Measurements from ENCODE around the gene TRPM5. TPM values are rescaled to one million over a fixed set of nuclear protein-coding genes. Genes with fewer than 3 reads are reported as not detected.

TRPM5 gene
- total RNA-seq, 1 donor from 2014 or later: 0.46 TPM

DNA sequence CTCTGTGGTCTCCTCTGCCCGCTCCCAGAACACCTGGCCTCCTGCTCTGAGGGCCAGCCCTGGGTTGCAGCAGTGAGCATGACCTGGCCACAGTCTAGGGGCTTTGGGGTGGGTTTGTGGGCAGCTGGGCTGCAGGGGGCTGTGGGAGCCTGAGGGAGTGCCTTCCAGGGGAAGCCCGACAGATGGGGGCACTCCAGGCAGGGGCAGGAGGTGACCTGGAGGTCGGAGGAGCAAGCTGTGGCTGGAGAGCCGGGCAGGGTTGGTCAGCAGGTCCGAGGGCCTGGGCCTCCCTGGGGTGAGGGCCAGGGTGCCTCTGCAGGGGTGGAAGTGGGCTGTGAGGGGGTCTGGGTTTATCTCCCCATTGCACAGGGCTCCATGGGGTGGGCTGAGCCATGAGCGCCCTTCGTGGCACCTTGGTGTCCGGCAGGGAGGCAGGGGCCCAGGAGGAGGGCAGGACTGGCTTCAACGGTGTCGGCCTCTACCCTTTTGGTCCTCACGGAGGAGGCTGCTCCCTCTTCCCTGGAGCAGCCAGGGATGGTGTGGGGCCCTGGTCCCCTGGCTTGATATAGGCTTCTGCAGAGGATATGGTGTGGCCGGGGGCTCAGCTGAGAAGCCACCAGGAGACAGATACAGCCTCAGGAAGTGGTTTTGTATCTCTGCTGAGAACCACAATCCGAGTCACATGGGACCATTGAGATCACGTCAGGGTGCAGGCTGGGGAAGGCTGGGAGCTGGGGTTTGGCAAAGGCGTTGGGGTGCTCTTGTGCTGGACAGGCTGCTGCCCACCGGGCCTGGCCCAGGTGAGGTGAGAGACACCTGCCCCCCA, 22.8 kb upstream of the TRPM5 start:
- peak; percentile 64 for DNase-seq (ENCODE audit: extremely low spot score, unreplicated experiment)
- Mint-ChIP-seq H3K36me3 (no peaks in the 10 kb centered on the region), H3K27ac (no peak overlapping the region), H3K27me3 (peaks cover 36% of the 10 kb centered on the region), H3K4me1 (ENCODE audit: unreplicated experiment) (no peaks in the 10 kb centered on the region), H3K9me3 (no peaks in the 10 kb centered on the region), H3K4me3 (no peak overlapping the region)
- TF ChIP-seq, protein P1, sequence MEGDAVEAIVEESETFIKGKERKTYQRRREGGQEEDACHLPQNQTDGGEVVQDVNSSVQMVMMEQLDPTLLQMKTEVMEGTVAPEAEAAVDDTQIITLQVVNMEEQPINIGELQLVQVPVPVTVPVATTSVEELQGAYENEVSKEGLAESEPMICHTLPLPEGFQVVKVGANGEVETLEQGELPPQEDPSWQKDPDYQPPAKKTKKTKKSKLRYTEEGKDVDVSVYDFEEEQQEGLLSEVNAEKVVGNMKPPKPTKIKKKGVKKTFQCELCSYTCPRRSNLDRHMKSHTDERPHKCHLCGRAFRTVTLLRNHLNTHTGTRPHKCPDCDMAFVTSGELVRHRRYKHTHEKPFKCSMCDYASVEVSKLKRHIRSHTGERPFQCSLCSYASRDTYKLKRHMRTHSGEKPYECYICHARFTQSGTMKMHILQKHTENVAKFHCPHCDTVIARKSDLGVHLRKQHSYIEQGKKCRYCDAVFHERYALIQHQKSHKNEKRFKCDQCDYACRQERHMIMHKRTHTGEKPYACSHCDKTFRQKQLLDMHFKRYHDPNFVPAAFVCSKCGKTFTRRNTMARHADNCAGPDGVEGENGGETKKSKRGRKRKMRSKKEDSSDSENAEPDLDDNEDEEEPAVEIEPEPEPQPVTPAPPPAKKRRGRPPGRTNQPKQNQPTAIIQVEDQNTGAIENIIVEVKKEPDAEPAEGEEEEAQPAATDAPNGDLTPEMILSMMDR (conservative IDR thresholded peaks at IDR 0.05): no peak

DNA sequence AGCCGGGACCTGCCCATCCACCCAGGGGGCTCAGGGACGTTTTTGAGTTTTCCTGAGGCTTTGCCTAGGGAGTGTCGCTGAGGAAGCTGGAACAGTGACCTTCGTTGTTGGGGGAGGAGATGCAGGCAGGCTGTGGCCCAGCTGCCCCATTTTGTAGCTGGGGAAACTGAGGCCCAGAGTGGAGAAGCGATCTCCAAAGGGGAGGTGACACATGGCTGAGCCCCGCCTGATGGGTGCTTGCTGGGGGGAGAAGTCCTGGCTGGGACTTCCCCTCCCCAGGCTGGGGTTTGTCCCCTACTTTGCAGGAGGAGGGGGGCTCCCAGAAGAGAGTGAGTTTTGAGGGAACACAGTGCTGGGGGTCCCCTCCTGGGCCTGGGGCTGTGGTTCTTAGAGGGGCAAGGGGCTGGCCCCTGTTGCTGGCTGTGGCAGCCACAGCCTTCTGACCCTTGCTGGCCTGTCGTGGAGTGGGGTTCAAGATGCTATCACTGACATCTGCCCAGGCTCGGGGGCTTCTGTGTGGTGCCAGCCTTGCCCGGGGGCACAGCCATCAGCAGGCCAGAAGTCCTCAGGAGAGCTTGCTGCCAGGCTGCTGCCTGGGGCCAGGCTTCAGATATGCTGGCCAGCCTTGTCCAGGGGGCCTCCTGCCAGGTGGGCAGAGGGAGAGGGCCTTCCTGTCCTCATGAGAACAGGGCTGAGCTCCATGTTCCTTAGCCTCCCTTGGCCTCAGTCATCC, 21.9 kb upstream of the TRPM5 start:
- peak; percentile 67 for DNase-seq (ENCODE audit: extremely low spot score, unreplicated experiment)
- H3K36me3 Mint-ChIP-seq: no peaks in the 10 kb centered on the region
- H3K27me3 Mint-ChIP-seq: peaks cover 28% of the 10 kb centered on the region

DNA sequence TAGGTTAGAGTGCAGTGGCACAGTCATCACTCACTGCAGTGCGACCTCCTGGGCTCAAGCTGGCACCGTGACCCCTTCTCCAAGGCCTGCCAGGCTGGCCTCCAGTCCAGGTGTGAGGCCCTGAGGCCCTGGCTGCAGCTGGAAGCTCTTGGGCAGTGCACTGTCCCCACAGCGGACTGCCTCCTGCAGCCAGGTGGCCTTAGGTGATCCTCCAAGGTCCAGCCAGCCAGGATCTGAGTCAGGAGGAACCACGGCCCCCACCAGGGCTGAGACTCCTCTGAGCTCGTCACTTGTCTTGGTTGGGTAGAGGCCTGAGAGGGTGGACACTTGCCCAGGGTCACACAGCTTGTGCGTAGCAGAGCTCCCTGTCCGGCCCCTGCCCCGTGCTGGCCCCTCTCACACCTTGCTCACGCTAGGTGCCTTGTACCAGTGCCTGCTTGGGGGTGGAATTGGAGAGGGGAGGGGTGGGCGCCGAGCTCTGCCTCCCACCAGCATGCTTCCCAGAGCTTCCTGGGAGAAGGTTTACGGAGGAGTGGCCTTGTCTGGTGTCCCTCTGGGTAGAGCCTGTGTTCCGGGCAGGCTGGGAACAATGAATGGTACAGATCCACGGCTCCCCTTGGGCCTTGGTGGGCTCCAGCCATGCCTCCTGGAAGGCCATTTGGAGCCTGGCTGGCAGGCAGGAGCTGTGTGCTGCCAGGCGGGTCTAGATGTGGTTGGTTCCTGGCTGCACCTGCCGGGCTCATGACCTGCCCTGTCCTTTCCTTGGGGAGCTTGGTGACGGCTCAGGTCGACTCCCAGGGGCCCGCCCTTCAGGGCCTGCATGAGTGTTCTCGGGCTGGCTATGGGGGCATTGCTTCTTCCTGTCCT, 21.1 kb upstream of the TRPM5 start:
- TF ChIP-seq, protein P1 (conservative IDR thresholded peaks at IDR 0.05): no peak
- H3K36me3 Mint-ChIP-seq: no peaks in the 10 kb centered on the region
- no peaks in the 10 kb centered on the region for H3K9me3 Mint-ChIP-seq
- H3K27ac Mint-ChIP-seq: no peak overlapping the region
- DNase-seq (ENCODE audit: extremely low spot score, unreplicated experiment): peak; percentile 66
- H3K4me3 Mint-ChIP-seq: no peak overlapping the region
- H3K4me1 Mint-ChIP-seq (ENCODE audit: unreplicated experiment): no peaks in the 10 kb centered on the region
- peaks cover 20% of the 10 kb centered on the region for H3K27me3 Mint-ChIP-seq

More for the DNA sequence above, 21.9 kb upstream of the TRPM5 start:
- Mint-ChIP-seq H3K4me3 (no peak overlapping the region), H3K9me3 (no peaks in the 10 kb centered on the region), H3K4me1 (ENCODE audit: unreplicated experiment) (no peaks in the 10 kb centered on the region), H3K27ac (no peak overlapping the region)
- TF ChIP-seq, protein P1 (conservative IDR thresholded peaks at IDR 0.05): no peak

DNA sequence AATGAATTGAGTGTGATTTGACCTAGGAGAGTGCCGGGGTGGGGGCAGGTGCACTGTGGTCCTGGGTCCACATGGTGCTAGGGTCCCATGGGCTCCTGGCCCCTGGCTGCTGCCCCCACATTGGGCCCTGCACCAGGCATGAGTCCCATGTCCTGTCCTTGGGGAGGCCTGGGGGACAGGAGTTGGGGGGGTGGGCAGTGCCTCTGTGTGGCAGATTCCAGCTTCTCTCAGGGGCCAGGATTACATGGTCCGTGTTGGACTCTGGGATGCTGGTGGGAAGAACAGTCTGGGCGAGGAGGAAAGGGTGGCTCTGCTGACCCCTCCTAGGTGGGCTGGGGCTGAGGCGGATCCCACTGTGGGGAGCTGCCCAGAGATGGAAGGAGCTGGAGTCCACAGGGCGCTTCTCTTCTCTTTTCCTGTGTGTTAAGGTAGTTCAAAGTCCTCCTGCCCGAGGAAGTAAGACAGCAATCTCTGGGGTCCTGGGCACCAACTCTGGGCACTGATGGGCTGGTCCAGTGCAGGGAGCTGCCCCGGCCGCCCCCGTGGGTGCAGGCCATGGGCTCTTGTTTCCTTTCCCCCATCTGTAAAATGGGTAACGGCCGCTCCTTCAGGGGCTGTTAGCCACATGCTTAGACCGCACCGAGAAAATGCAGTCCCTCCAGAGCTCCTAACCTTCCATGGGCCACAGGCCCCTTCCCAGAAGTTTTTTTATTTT, 20.3 kb upstream of the TRPM5 start:
- H3K27me3 Mint-ChIP-seq: peaks cover 12% of the 10 kb centered on the region
- no peaks in the 10 kb centered on the region for H3K4me1 Mint-ChIP-seq (ENCODE audit: unreplicated experiment)
- TF ChIP-seq, protein P1 (conservative IDR thresholded peaks at IDR 0.05): no peak
- H3K4me3 Mint-ChIP-seq: no peak overlapping the region
- H3K27ac Mint-ChIP-seq: no peak overlapping the region
- no peaks in the 10 kb centered on the region for H3K9me3 Mint-ChIP-seq
- H3K36me3 Mint-ChIP-seq: no peaks in the 10 kb centered on the region
- peak; percentile 60 for DNase-seq (ENCODE audit: extremely low spot score, unreplicated experiment)

DNA sequence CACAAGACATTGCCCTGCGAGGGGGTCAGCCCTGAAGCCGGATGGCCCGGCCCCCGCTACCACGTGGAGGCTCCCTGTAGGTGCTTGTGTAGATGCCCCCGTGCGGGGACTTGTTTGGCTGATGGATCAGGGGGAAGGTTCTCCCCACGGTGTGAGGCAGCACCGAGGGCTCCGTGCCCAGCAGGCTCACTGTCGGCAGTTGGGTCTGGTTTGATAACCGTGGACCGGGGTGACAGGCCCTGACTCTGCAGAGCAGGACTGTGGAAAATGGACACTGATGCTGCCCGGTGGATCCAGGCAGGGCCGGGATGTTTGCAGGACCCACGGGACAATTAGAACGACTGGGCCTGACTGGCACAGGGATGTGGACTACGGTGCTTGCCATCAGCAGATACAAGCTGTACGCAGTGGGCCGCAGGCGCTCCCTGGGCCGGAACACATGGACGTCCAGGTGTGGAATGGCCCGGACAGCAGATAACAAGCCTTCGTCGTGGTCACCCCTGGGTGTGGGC, 19.5 kb upstream of the TRPM5 start:
- Mint-ChIP-seq H3K4me1 (ENCODE audit: unreplicated experiment) (no peaks in the 10 kb centered on the region), H3K4me3 (no peak overlapping the region), H3K27me3 (peaks cover 6% of the 10 kb centered on the region), H3K9me3 (no peaks in the 10 kb centered on the region), H3K27ac (no peak overlapping the region), H3K36me3 (no peaks in the 10 kb centered on the region)
- TF ChIP-seq, protein P1 (conservative IDR thresholded peaks at IDR 0.05): no peak
- peak; percentile 66 for DNase-seq (ENCODE audit: extremely low spot score, unreplicated experiment)

All from type B pancreatic cell (in vitro differentiated cells).